SK-N-MC (cell line): Measurements from ENCODE around the gene REPS2.

Source experiments
- EZH2 ChIP-seq: fragments of 200-600 bp; sonication (generic); IDR thresholded peaks from one replicate; pipeline ENCODE4 v1.6.1; 2017; ENCODE audit warnings: antibody characterized with exemption
- POLR2AphosphoS5 ChIP-seq: IDR thresholded peaks from 2 replicates; pipeline ENCODE4 v1.6.1; 2012; ENCODE audit warnings: mild to moderate bottlenecking, low read depth, low read length, borderline replicate concordance

- TF ChIP-seq POLR2AphosphoS5, result no peak
- TF ChIP-seq EZH2, result no peak
Measured at GRCh38 chrX:17021851-17022604, 75.6 kb downstream of the REPS2 start.
